Skeletal muscle tissue (tissue), 4 donors: ENCODE results near the gene ZNF512B. TPM values are rescaled to one million over a fixed set of nuclear protein-coding genes. Genes with fewer than 3 reads are reported as not detected.
"Not testable (repeated sequence)": the region's sequence is repeated elsewhere in the genome, so short reads cannot be mapped to it uniquely, and the experiment has no call there.

ENCODE experiments used
- H3K27ac ChIP-seq: one replicate; pipeline ENCODE4 v1.7.0; 2013; ENCODE audit warnings: mild to moderate bottlenecking, low read depth, low read length, inconsistent platforms
- H3K27me3 ChIP-seq, 3 donors: one replicate each; pipeline ENCODE4 v1.7.0; 2013; ENCODE audit warnings: low read length in 3 of 3; ENCODE audit not compliant: control insufficient read depth in 3 of 3, insufficient read depth in 3 of 3
- H3K36me3 ChIP-seq, 3 donors: one replicate each; pipeline ENCODE4 v1.7.0; 2013; ENCODE audit warnings: low read length in 3 of 3; ENCODE audit not compliant: control insufficient read depth in 3 of 3, insufficient read depth in 3 of 3
- H3K4me1 ChIP-seq, 3 donors: one replicate each; pipeline ENCODE4 v1.7.0; 2013; ENCODE audit warnings: low read length in 3 of 3, mild to moderate bottlenecking in 3 of 3; ENCODE audit not compliant: control insufficient read depth in 3 of 3, insufficient read depth in 3 of 3
- H3K4me3 ChIP-seq, 3 donors: one replicate each; pipeline ENCODE4 v1.7.0; 2013; ENCODE audit warnings: low read length in 3 of 3
- H3K9ac ChIP-seq, 3 donors: one replicate each; pipeline ENCODE4 v1.7.0; 2013; ENCODE audit warnings: low read length in 3 of 3, mild to moderate bottlenecking in 3 of 3, moderate library complexity in 2 of 3, low read depth in 1 of 3
- H3K9me3 ChIP-seq, 3 donors: one replicate each; pipeline ENCODE4 v1.7.0; 2013; ENCODE audit warnings: low read length in 3 of 3; ENCODE audit not compliant: control insufficient read depth in 3 of 3
- total RNA-seq: library from RNA; depleted of rRNA; stranded (reverse); fragments of >200 nt; gene quantifications from one replicate; pipeline ENCODE4 v1.2.3, GENCODE V29; 2014
- donor health status: Osteomylitis.

The ZNF512B gene
- total RNA-seq, 1 donor from 2014 or later, result 8.9 TPM

DNA sequence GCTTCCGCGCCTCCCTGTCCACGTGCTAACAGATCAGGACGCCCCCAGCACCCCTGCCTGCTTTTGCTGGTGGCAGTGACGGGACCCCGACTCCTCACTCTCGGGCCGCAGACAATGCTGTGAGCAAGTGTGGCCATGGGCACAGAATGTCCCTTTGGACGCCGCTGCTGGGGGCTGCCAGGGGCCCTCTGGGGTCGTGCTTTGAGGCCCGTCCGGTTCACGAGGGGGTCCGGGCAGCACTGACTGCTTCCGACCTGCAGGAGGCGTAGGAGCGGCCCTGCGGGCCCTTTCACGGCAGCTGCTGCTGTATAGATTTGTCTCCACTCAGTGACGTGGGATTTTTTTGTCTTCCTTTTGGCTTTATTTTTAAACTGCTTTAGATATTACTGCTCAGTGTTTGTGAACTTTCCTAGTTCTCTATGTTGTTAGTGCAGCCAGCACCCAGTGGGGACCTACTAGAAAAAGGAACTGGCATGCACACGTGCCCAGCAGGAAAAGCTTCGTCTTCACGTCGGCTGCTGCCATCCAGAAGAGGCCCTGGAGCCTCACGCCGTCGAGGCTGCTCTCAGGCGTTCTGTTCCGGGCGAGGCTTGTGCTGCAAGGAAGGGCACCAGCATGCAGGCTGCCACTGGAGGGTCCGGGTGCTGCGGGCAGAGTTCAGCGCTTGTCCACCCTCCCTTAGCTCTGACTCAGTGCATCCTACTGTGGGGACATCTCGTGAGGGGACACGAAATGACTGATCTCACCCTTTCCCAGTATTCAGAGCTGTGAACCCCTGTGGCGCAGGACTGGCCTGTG is 35.3 kb downstream of the ZNF512B start:
- H3K4me3 ChIP-seq, result no peak overlapping the region

DNA sequence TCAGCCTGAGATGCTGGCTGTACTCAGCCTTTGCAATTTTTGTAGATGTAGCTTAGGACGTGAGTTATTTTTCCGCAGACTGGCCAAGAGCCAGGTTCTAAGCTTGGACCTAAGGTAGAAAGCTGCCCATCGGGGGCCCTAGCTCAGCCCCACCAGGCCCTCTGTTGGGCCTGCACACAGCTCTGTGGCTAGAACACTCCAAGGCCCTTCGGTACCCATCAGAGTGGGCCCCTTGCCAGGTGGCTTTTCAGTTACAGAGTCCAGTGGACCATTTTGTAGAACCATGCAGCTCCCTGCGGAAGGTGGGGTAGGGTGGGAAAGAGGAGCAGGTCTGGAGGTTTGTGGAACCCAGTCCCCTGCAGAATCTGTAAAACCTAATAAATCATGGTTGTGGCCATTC is 36.1 kb downstream of the ZNF512B start:
- no peaks in the 10 kb centered on the region for H3K27me3 ChIP-seq
- no peak overlapping the region for H3K9ac ChIP-seq
- H3K9me3 ChIP-seq, result no peaks in the 10 kb centered on the region
- H3K36me3 ChIP-seq, result peaks cover 44 to 54% (median 49%) of the 10 kb centered on the region in 3 donors
- H3K27ac ChIP-seq, result no peak overlapping the region
- H3K4me1 ChIP-seq, result peaks cover 0 to 4% (median 2%) of the 10 kb centered on the region in 3 donors
- H3K4me3 ChIP-seq, result no peak overlapping the region

More for the DNA sequence above, 35.3 kb downstream of the ZNF512B start:
- Histone ChIP-seq H3K9ac (no peak overlapping the region), H3K27me3 (no peaks in the 10 kb centered on the region), H3K4me1 (peaks cover 0 to 4% (median 2%) of the 10 kb centered on the region in 3 donors), H3K9me3 (no peaks in the 10 kb centered on the region), H3K36me3 (peaks cover 37 to 56% (median 46%) of the 10 kb centered on the region in 3 donors), H3K27ac (no peak overlapping the region)

DNA sequence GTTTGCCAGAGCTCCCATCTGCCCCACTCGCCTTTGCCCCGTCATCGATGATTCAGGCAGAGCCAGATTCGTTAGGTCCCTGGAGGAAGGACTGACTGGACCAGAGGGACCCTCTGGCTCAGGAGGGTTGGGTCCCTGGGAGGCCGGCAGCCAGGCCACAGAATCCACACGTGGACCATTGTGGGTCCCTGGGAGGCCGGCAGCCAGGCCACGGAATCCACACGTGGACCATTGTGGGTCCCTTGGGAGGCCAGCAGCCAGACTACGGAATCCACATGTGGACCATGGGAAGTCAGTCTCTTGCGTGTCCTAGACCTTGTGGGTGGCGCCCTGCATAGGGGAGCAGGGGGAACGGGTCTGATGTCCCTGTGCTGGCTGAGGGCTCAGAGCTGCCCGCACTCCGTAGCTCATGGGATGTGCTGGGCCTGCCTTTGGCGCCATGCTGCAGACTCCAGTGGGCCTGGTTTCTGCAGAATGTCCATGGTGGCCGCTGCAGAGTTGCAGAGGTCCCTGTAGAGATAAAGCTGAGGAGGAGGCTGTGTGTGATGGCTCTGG is 37.0 kb downstream of the ZNF512B start:
- H3K36me3 ChIP-seq, result peaks cover 50 to 61% (median 54%) of the 10 kb centered on the region in 3 donors

DNA sequence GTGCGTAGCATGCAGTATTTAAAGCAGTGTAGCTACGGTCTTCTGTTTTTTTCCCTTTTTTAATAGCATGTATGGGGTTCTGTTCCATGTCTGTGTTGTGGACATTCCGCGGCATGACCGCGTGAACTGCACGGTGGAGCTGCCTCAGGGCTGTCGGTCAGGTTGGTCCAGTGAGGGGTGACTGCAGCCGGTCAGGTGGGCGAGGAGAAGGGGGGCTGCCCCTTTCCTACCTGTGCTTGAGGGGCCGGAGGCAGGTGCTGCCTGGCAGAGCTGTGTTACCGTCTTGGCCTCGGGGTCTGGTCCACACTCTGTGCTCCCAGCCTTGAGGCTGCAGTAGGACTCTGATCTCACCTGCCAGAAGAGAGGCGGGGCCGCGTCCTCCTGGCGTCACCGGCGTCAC is 38.0 kb downstream of the ZNF512B start:
- H3K4me1 ChIP-seq, result peaks cover 3 to 7% (median 4%) of the 10 kb centered on the region in 3 donors
- no peaks in the 10 kb centered on the region for H3K27me3 ChIP-seq
- no peak overlapping the region for H3K27ac ChIP-seq
- no peaks in the 10 kb centered on the region for H3K9me3 ChIP-seq
- no peak overlapping the region for H3K4me3 ChIP-seq
- H3K9ac ChIP-seq, result no peak overlapping the region
- H3K36me3 ChIP-seq, result peaks cover 51 to 63% (median 54%) of the 10 kb centered on the region in 3 donors

More for the DNA sequence above, 37.0 kb downstream of the ZNF512B start:
- no peaks in the 10 kb centered on the region for H3K27me3 ChIP-seq
- no peak overlapping the region for H3K27ac ChIP-seq
- no peak overlapping the region for H3K9ac ChIP-seq
- no peaks in the 10 kb centered on the region for H3K9me3 ChIP-seq
- peaks cover 0 to 3% (median 2%) of the 10 kb centered on the region in 3 donors for H3K4me1 ChIP-seq
- H3K4me3 ChIP-seq, result no peak overlapping the region

DNA sequence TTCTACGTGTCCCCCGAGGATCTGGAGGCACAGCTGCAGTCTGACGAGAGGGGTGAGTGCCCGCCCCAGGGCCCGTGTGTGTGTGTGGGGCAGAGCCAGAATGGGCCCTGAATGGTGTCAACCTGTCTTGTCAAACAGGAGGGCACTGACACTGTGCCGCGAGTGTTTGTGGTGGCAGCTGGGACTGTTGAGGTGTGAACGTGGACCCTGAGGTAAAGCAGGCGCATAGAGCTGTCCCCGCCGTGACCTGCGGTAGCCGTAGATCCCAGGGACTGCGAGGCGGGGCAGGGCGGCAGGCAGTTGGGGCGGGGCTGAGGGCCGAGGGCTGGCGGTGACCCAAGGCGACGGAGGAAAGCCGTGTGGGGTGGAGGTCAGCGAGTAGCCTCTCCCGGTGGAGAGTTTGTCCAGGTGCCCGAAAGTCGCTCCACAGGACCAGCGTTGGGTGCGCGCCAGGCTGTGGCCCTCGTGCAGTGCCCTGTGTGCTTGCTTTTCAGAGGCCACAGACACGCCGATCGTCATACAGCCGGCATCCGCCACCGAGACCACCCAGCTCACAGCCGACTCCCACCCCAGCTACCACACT is 38.7 kb downstream of the ZNF512B start:
- Histone ChIP-seq H3K4me3 (no peak overlapping the region), H3K36me3 (peaks cover 54 to 63% (median 55%) of the 10 kb centered on the region in 3 donors), H3K9ac (no peak overlapping the region), H3K4me1 (peaks cover 3 to 7% (median 4%) of the 10 kb centered on the region in 3 donors), H3K27ac (no peak overlapping the region), H3K27me3 (no peaks in the 10 kb centered on the region), H3K9me3 (no peaks in the 10 kb centered on the region)

DNA sequence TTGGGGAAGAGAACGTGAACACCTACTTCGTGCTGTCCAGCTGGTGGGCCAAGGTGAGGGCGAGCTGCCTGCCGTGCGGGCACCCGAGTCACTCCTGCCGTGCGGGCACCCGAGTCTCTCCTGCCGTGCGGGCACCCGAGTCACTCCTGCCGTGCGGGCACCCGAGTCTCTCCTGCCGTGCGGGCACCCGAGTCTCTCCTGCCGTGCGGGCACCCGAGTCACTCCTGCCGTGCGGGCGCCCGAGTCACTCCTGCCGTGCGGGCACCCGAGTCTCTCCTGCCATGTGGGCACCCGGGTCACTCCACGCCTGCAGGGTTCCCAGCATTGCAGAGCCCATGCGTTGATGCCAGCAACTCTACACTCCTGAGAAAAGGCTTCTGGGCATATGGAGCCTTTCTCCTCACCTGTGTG is 40.3 kb downstream of the ZNF512B start:
- not testable (repeated sequence) for H3K27me3 ChIP-seq, H3K4me3 ChIP-seq, H3K4me1 ChIP-seq, H3K9me3 ChIP-seq, H3K9ac ChIP-seq, H3K27ac ChIP-seq
- peaks cover 43 to 52% (median 46%) of the 10 kb centered on the region in 3 donors for H3K36me3 ChIP-seq

DNA sequence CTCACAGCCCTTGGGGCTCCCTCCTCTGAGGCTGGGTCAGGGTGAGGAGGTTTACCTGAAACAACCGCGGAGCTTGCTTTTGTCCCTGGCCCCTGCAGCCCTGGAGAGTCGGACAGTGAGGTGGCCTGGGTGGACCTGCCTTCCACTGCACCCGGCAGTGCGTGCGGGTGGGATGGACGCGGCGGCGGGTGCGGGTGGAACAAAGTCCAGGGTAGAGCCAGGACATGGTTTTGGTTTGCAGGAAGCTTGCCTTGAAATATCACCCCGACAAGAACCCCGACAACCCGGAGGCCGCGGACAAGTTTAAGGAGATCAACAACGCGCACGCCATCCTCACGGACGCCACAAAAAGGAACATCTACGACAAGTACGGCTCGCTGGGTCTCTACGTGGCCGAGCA is 40.7 kb downstream of the ZNF512B start:
- no peak overlapping the region for H3K4me3 ChIP-seq
- no peaks in the 10 kb centered on the region for H3K27me3 ChIP-seq
- H3K27ac ChIP-seq, result no peak overlapping the region
- no peaks in the 10 kb centered on the region for H3K9me3 ChIP-seq
- no peak overlapping the region for H3K9ac ChIP-seq
- peaks cover 3 to 7% (median 4%) of the 10 kb centered on the region in 3 donors for H3K4me1 ChIP-seq
- H3K36me3 ChIP-seq, result peaks cover 43 to 50% (median 45%) of the 10 kb centered on the region in 3 donors

DNA sequence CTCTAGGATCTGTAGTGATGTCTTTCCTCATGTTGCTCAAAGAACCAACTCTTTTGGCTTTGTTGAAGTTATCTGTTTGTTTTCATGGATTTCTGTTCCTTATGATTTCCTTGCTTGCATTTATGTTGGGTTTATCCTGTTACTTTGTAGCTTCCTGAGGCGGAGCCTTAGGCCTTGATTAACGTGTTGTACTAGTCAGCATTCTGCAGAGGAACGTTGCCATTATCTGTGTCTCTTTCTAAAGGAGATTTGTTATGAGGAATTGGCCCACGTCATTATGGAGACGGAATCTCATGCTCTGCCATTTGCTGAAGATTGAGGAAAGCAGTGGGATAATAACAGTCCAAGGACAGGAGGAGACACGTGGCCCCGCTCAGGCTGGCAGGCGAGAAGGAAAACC is 43.4 kb downstream of the ZNF512B start:
- no peak overlapping the region for H3K9ac ChIP-seq
- no peak overlapping the region for H3K27ac ChIP-seq
- H3K27me3 ChIP-seq, result no peaks in the 10 kb centered on the region
- H3K36me3 ChIP-seq, result peaks cover 28 to 34% (median 32%) of the 10 kb centered on the region in 3 donors
- no peaks in the 10 kb centered on the region for H3K9me3 ChIP-seq
- no peak overlapping the region for H3K4me3 ChIP-seq
- peaks cover 2 to 7% (median 4%) of the 10 kb centered on the region in 3 donors for H3K4me1 ChIP-seq

DNA sequence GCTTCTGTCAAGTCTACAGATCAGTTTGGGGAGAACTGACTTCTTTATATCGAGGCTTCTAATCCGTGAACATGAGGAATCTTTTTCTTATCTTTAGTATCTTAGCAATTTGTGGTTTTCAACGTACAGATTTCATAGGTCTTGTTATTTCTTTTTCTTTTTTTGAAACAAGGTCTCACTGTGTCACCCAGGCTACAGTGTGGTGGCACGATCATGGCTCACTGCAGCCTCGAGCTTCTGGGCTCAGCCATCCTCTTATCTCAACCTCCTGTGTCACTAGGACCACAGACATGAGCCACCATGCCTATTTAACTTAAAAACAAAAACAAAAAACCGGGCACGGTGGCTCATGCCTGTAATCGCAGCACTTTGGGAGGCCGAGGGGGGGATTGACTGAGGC is 45.5 kb downstream of the ZNF512B start:
- Histone ChIP-seq H3K27me3 (no peaks in the 10 kb centered on the region), H3K27ac (no peak overlapping the region), H3K36me3 (peaks cover 12 to 19% (median 17%) of the 10 kb centered on the region in 3 donors), H3K9ac (no peak overlapping the region), H3K4me3 (no peak overlapping the region), H3K4me1 (peaks cover 2 to 7% (median 4%) of the 10 kb centered on the region in 3 donors), H3K9me3 (no peaks in the 10 kb centered on the region)

DNA sequence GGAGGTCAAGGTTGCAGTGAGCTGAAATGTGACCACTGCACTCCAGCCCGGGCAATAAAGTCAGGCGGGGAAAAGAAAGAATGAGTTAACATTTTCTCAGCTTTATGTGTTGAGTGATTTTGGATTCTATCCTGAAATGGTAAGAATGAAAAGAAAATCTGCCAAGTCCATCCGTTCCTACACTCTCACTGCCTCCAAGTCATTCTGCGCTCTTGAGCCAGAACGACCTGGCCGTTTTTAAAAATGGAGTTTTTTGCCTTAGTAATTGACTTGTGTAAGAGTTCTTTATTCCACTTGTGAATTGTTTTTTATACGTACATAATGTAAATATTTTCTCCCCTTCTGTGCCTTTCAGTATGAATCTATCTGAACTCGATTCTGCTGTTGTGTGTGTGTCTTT is 46.1 kb downstream of the ZNF512B start:
- Histone ChIP-seq H3K4me1 (peaks cover 2 to 7% (median 4%) of the 10 kb centered on the region in 3 donors), H3K36me3 (peaks cover 6 to 16% (median 11%) of the 10 kb centered on the region in 3 donors), H3K9me3 (no peaks in the 10 kb centered on the region), H3K9ac (no peak overlapping the region), H3K27me3 (no peaks in the 10 kb centered on the region), H3K27ac (no peak overlapping the region), H3K4me3 (no peak overlapping the region)
